GM19035 (cell line): ENCODE results near the gene DAAM2.

Source experiments
- ATAC-seq: cut with Tn5 transposase; IDR thresholded peaks from one replicate; pipeline ENCODE4 v1.9.1; 2021; ENCODE audit not compliant: unreplicated experiment

Gene DAAM2

DNA sequence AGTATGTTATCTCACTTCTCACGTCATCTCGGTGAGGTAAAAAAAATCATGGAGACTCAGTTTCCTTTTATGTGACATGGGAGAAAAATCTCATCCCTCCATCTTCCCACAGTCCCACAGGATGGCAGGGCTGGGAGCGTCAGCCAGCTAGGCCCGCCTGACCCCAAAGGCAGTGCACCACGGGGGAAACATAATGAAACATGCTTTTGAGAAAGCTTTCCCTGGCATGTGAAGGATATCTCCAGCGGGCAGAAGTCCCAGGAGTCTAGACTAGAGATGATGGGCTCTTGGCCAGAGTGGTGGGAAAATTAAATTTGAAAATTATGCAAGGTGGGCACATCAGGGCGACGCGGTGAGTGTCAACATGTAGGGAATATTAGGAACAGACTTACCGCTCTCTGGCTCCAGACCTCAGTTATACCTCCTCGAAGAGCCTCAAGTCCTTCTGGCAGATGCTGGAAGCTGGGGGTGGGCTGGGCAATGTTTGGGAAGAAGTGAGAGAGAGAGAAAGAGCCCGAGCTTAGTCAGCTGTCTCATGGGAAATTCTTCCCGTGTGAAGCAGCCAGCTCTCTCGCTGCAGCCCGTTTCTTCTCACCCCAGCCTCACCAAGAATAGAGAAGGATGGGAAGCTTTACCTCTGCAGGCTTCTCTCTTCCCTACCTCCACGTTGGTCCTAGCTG, 89.8 kb downstream of the DAAM2 start:
- ATAC-seq: no peak

- no peak for ATAC-seq
Measured at GRCh38 chr6:39882531-39882899, 90.3 kb downstream of the DAAM2 start.

DNA sequence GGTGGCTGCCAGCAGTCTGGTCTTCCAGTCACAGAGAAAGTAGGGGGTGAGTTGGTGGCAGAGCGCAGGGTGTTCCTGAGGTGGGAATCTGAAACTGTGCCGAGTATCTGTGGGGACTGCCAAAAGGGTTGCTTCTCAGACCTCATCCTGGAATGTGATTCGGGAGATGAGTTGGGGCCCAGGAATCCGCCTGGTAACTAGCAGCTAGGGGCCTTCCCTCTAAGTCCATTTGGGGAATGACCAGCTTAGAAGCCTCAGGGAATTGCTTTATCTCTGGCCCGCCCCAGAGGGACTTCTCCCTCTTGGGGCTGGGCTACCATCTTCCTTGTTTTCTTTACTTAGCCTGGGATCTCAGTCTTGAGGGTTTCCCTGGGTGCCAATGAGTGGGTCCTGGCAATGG, 92.5 kb downstream of the DAAM2 start:
- no peak for ATAC-seq

DNA sequence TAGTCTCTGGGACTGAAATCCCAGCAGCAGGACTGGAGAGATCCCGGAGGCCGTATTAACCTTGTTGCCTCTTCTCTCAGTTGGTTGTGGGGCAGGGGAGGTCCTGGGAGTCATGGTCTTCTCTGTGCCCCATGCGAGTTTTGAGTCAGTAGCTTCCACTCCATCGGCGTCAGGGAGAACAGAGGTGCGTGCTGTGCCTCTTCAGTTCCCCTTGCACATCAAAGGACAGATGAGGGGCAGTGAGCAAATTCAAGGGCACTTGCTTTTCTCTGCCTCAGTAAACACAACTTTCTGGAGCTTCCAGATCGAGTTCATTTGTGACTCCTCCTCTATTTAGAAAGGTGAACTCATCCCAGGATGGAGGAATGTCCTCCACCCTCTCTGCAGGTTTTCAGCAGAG, 93.5 kb downstream of the DAAM2 start:
- ATAC-seq: no peak

DNA sequence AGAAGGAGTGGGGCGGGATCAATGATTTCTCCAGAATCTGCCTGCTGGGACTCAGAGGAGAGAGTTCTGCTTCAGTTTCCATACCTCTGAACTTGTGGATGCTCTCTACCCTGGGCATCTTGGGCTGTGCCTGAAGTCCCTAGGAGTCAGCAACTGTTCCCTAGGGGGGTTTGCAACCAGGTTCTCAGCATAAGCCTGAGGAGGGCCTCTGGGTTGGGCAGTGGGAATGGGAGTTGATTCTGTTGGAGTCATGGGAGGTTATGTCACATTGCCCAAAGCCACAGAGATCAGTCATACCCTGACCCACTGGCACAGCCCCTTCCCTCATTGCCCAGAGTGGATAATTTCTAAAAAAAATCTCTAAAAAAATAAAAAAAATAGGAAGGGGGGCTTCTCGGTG, 94.7 kb downstream of the DAAM2 start:
- no peak for ATAC-seq

GRCh38 chr6:39887692-39888450, 95.7 kb downstream of the DAAM2 start:
- ATAC-seq: no peak

- no peak for ATAC-seq
Measured at GRCh38 chr6:39889229-39889628, 97.1 kb downstream of the DAAM2 start.

DNA sequence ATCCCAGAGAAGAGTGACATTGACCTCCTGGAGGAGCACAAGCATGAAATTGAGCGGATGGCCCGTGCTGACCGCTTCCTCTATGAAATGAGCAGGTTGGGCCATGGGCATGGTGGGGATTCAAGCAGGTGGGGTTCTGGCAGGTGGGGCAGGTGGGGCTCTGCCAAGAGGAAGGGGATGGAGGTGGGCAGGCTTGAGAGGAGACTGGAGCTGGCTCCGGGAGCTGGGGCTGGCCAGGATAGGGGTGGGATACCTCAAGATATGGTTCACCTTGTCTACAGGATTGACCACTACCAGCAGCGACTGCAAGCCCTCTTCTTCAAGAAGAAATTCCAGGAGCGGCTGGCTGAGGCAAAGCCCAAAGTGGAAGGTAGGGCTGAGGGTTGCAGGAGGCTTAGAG, 99.2 kb downstream of the DAAM2 start:
- no peak for ATAC-seq

GRCh38 chr6:39891976-39892375, 99.8 kb downstream of the DAAM2 start:
- no peak for ATAC-seq

GRCh38 chr6:39892490-39893129, 100.4 kb downstream of the DAAM2 start:
- ATAC-seq: no peak

GRCh38 chr6:39893286-39893685, 101.1 kb downstream of the DAAM2 start:
- ATAC-seq: no peak

DNA sequence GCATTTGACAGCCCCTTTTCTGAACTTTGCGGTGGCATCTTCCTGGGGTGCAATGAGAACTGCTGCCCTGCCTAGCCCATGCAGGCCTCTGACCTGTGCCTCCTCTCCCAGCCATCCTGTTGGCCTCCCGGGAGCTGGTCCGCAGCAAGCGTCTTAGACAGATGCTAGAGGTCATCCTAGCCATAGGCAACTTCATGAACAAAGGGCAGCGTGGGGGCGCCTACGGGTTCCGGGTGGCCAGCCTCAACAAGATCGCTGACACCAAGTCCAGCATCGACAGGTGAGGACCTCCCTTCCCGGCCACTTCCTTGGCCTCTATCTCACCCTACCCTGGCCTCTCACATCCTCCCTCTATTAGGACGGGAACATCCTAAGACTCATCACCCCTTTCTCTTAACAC, 104.5 kb downstream of the DAAM2 start:
- no peak for ATAC-seq

DNA sequence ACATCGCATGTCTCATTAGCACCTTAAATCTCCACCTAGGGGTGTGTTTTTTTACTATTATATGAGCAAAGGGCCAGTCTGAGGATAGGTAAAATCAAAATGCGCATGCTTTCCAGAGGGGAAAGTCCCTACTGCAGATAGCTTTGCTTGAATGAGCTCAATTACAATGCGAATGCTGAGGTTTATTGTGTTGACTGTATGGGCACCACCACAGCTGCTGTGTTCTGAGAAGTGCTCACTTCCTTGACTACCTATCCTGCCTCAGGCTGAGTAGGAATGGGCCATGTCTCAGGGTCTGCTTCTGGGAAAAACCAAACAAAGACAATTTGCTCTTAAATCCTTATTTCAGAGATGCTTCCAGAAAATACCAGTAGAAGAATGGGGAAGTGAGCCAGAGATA, 105.5 kb downstream of the DAAM2 start:
- ATAC-seq: no peak

DNA sequence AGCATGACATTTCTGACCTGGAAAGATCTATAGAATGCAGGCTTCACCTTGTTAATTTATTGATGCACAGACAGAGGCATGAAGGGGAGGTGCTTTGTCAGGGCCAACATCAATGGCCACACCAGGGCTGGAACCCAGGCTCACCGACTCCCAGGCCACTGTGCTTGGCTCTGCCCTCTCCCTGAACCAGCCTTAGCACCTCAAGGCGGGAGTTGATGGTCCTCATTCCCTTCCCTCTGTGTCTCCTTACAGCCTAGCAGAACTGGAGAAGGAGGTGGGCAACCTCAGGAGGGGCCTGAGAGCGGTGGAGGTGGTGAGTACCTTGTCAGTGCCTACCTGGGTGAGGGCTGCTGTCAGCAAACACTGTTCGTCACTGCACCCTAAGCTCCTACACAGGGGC, 106.4 kb downstream of the DAAM2 start:
- ATAC-seq: no peak

DNA sequence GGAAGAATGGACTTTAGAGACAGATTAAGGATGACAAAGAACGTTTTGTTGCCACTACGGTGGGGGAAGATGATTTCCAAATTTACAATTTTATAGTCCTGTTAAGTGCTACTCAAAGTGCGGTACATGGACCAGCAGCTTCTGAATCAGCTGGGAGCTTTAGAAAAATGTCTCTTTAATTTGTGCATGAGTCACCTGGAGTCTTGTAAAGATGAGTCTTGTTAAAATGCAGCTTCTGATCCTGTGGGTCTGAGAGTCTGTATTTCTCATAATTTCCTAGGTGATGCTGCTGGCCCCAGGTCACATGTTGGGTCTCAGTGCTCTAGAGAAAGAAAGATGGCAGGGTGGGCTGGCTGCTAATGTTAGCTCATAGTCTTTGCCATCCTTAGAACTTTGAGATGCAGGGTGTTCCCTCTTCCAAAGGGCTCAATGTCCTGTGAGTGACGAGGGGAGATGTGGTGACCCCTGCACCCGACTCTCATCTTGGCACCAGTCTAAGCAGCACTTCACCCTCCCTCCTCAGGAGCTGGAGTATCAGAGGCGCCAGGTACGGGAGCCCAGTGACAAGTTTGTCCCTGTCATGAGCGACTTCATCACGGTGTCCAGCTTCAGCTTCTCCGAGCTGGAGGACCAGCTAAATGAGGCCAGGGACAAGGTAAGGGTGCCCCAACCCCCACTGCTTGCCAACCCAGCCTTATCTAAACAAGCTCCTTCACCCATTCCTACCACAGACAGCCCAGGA, 107.5 kb downstream of the DAAM2 start:
- no peak for ATAC-seq

- no peak for ATAC-seq
Measured at GRCh38 chr6:39901116-39901655, 109.0 kb downstream of the DAAM2 start.

DNA sequence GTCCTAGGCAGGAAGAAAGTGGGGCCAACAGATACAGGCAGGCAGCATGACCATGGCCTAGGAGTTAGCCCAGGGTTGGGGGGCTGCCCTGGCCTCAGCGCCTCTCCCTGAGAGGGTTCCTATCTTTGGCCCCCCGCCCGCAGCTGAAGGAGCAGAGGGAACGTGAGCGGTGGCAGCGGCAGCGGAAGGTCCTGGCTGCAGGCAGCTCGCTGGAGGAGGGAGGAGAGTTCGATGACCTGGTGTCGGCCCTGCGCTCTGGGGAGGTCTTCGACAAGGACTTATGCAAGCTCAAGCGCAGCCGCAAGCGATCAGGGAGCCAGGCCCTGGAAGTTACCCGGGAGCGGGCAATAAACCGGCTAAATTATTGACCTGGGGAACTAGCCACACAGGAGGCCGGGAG, 109.5 kb downstream of the DAAM2 start:
- ATAC-seq: no peak

DNA sequence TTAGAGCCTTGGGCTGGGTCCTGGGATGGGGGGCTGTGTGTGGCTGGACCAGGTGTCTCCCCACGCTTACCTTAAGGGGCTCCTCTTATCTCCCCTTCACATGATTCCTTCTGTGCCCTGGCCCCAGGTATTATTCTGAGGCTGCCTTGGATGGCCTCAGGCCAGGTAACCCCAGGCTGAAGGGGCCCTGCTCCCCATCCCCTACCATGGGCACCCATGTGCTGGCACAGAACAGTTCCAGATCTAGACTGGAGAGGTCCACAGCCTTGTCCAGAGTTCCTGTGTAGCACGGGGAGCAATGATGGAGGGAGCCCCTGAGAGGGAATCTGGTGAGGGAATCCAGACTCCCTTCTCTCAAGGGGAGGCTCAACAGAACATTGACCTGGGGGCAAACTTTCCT, 110.0 kb downstream of the DAAM2 start:
- no peak for ATAC-seq

- ATAC-seq: no peak
Measured at GRCh38 chr6:39902786-39903465, 110.8 kb downstream of the DAAM2 start.

DNA sequence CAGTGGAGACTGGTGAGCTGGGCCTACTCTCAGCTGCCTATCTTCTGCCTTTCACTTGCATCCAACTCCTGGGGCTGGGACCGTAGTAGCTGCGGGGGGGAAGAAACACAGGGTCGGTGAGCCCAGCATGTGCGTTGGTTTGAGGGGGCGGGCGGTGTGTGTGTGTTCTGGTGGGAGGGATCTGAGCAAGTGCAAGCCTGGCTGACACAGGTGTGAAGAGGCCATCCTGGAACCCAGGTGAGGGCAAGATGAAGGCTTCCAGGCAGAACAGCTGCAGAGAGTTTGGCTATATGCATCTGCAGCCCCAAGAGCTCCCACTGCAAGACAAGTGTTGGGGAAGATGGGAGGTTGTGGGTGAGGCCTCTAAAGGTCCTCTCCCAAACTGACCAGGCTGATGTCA, 111.5 kb downstream of the DAAM2 start:
- no peak for ATAC-seq
